K562 (cell line): ENCODE data around the gene DLAT. TPM values are rescaled to one million over a fixed set of nuclear protein-coding genes. Genes with fewer than 3 reads are reported as not detected.

ENCODE experiments used
- BDP1 ChIP-seq: IDR thresholded peaks from 3 replicates; pipeline ENCODE4 v1.6.1; 2011; ENCODE audit not compliant: insufficient read length, insufficient read depth
- EGR1 ChIP-seq: fragments of 450-650 bp; conservative IDR thresholded peaks from 2 replicates; pipeline ENCODE4 v1.6.1; 2017; ENCODE audit warnings: mild to moderate bottlenecking
- MCM7 ChIP-seq, 2 experiments: fragments of 450-650 bp; IDR thresholded peaks; 2 replicates each; pipeline ENCODE4 v1.6.1; 2016 to 2018
- SRF ChIP-seq, 2 experiments: fragments of 250-450, 450-650 bp in 1 of 2; sonication (Bioruptor Pico) in 1 of 2; sonication (generic) in 1 of 2; formaldehyde crosslinking; IDR thresholded peaks; 2 replicates each; pipeline versions ENCODE4 v1.5.0 to v1.5.1; 2020 to 2022; ENCODE audit warnings: mild to moderate bottlenecking in 1 of 2, missing genetic modification reagents in 1 of 2
- THRAP3 ChIP-seq: fragments of 450-650 bp; IDR thresholded peaks from 2 replicates; pipeline ENCODE4 v1.6.1; 2016; ENCODE audit warnings: mild to moderate bottlenecking, inconsistent platforms, borderline replicate concordance
- YBX1 ChIP-seq: fragments of 450-650 bp; IDR thresholded peaks from 2 replicates; pipeline ENCODE4 v1.7.1; 2016; ENCODE audit warnings: mild to moderate bottlenecking
- ZC3H11A ChIP-seq: IDR thresholded peaks from 2 replicates; pipeline ENCODE4 v1.6.1; 2012; ENCODE audit warnings: low read depth, low read length, improper control_type of control experiment
- ZNF764 ChIP-seq: fragments of 250-450 bp; sonication (Bioruptor Pico); IDR thresholded peaks from 2 replicates; pipeline ENCODE4 v1.4.0; 2020; ENCODE audit warnings: low read depth, mild to moderate bottlenecking, moderate library complexity
- polyA plus RNA-seq, 8 experiments: library from polyadenylated mRNA; depleted of rRNA in 4 of 8; stranded (reverse) in 5 of 8; unstranded in 3 of 8; fragments of >200 nt; fragmentation: Nextera tagmentation in 2 of 8; fragmentation: Illumina TruSeq in 1 of 8; extraction: Ambion mirVana in 2 of 8; extraction: Trizol in 1 of 8; gene quantifications; 2 replicates each; pipeline versions ENCODE4 v1.2.1 to v1.2.3, GENCODE V29; 2011 to 2014; ENCODE audit warnings: inconsistent platforms in 1 of 8, missing spikeins in 1 of 8
- total RNA-seq, 7 experiments: library from RNA; depleted of rRNA in 6 of 7; stranded (reverse); fragments of >200 nt in 6 of 7; fragmentation: Illumina TruSeq in 2 of 7; extraction: Trizol in 2 of 7; gene quantifications; 2 replicates each; pipeline versions ENCODE4 v1.2.1 to v1.2.3, GENCODE V29; 2011 to 2021; ENCODE audit warnings: low replicate concordance in 1 of 7
- TF ChIP-seq, protein P1 (sequence below), 2 experiments: fragments of 450-650 bp in 1 of 2; sonication (generic) in 1 of 2; formaldehyde crosslinking in 1 of 2; IDR thresholded peaks; 2 replicates each; pipeline versions ENCODE4 v1.7.1 to v1.9.0; 2016 to 2022; ENCODE audit warnings: inconsistent platforms in 1 of 2, mild to moderate bottlenecking in 1 of 2, missing genetic modification reagents in 1 of 2
- TF ChIP-seq, protein P2 (sequence below): fragments of 450-650 bp; IDR thresholded peaks from 2 replicates; pipeline ENCODE4 v1.6.1; 2014; ENCODE audit warnings: low read depth, mild to moderate bottlenecking, moderate library complexity, borderline replicate concordance
- TF ChIP-seq, protein P3 (sequence below): fragments of 450-650 bp; formaldehyde crosslinking; IDR thresholded peaks from 2 replicates; pipeline ENCODE4 v1.4.0; 2020; ENCODE audit warnings: mild to moderate bottlenecking, moderate library complexity
- TF ChIP-seq, protein P4 (sequence below), 2 experiments: IDR thresholded peaks; 2 replicates each; pipeline ENCODE4 v1.6.1; 2012; ENCODE audit warnings: improper control_type of control experiment in 2 of 2, low read depth in 2 of 2, low read length in 2 of 2, borderline replicate concordance in 1 of 2

The DLAT gene
- total and polyA plus RNA-seq, 9 of the 15 experiments (the other 6 are each of a cell fraction or from before 2014, with no cell fraction given), result 41.7 to 152 (median 105) TPM

DNA sequence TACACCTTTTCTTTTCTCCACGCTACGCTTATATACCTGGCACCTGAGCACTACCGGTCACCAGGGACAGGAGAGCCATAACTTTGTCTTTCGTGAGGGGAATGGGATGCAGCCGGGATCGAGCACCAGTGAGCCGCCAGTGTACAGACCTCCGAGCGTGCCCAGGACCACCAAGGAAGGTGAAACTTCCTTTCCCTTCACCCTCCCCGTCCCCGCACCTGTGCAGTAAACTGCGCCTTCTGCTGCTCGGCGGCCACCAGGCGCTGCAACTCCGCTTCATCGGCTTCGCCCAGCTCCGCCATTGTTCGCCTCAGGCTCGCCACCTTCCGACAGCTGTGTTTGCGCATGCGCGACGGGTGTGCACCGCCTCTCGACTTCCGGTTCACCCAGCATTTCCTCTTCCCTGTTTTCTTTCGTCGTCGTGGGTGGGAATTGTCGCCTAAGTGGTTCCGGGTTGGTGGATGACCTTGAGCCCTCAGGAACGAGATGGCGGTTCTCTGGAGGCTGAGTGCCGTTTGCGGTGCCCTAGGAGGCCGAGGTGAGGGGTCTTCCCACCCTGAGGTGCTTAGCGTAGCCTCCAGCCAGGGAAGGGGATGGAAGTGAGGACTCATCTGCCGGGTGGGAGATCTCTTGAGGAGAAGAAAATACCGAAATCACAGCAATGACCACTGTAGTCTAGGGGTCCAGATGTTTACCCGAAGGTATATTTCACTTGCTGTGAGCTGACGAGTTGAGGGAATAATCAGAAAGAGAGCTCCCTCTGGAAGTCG is 61.4 kb downstream of the DLAT start, which contains the start of the genes SDHD and TIMM8B (continued):
- TF ChIP-seq, protein P1, sequence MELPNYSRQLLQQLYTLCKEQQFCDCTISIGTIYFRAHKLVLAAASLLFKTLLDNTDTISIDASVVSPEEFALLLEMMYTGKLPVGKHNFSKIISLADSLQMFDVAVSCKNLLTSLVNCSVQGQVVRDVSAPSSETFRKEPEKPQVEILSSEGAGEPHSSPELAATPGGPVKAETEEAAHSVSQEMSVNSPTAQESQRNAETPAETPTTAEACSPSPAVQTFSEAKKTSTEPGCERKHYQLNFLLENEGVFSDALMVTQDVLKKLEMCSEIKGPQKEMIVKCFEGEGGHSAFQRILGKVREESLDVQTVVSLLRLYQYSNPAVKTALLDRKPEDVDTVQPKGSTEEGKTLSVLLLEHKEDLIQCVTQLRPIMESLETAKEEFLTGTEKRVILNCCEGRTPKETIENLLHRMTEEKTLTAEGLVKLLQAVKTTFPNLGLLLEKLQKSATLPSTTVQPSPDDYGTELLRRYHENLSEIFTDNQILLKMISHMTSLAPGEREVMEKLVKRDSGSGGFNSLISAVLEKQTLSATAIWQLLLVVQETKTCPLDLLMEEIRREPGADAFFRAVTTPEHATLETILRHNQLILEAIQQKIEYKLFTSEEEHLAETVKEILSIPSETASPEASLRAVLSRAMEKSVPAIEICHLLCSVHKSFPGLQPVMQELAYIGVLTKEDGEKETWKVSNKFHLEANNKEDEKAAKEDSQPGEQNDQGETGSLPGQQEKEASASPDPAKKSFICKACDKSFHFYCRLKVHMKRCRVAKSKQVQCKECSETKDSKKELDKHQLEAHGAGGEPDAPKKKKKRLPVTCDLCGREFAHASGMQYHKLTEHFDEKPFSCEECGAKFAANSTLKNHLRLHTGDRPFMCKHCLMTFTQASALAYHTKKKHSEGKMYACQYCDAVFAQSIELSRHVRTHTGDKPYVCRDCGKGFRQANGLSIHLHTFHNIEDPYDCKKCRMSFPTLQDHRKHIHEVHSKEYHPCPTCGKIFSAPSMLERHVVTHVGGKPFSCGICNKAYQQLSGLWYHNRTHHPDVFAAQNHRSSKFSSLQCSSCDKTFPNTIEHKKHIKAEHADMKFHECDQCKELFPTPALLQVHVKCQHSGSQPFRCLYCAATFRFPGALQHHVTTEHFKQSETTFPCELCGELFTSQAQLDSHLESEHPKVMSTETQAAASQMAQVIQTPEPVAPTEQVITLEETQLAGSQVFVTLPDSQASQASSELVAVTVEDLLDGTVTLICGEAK (IDR thresholded peaks at IDR 0.05), result peak; percentile 98
- TF ChIP-seq, protein P1 (CRISPR knock-in tag; IDR thresholded peaks at IDR 0.05), result no peak
- no peak for TF ChIP-seq THRAP3
- TF ChIP-seq, protein P2, sequence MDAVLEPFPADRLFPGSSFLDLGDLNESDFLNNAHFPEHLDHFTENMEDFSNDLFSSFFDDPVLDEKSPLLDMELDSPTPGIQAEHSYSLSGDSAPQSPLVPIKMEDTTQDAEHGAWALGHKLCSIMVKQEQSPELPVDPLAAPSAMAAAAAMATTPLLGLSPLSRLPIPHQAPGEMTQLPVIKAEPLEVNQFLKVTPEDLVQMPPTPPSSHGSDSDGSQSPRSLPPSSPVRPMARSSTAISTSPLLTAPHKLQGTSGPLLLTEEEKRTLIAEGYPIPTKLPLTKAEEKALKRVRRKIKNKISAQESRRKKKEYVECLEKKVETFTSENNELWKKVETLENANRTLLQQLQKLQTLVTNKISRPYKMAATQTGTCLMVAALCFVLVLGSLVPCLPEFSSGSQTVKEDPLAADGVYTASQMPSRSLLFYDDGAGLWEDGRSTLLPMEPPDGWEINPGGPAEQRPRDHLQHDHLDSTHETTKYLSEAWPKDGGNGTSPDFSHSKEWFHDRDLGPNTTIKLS, result peak; percentile 70
- no peak for TF ChIP-seq ZC3H11A
- no peak for TF ChIP-seq BDP1
- no peak for TF ChIP-seq ZNF764
- no peak for TF ChIP-seq YBX1
- no peak for TF ChIP-seq MCM7 (IDR thresholded peaks at IDR 0.05)
- TF ChIP-seq, protein P3, sequence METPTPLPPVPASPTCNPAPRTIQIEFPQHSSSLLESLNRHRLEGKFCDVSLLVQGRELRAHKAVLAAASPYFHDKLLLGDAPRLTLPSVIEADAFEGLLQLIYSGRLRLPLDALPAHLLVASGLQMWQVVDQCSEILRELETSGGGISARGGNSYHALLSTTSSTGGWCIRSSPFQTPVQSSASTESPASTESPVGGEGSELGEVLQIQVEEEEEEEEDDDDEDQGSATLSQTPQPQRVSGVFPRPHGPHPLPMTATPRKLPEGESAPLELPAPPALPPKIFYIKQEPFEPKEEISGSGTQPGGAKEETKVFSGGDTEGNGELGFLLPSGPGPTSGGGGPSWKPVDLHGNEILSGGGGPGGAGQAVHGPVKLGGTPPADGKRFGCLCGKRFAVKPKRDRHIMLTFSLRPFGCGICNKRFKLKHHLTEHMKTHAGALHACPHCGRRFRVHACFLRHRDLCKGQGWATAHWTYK (CRISPR knock-in tag), result peak; percentile 5; the same call in 1 of the 2 replicates
- TF ChIP-seq EGR1, result peak; percentile 84
- no peak for TF ChIP-seq SRF (CRISPR knock-in tag; IDR thresholded peaks at IDR 0.05)
- TF ChIP-seq, protein P4, sequence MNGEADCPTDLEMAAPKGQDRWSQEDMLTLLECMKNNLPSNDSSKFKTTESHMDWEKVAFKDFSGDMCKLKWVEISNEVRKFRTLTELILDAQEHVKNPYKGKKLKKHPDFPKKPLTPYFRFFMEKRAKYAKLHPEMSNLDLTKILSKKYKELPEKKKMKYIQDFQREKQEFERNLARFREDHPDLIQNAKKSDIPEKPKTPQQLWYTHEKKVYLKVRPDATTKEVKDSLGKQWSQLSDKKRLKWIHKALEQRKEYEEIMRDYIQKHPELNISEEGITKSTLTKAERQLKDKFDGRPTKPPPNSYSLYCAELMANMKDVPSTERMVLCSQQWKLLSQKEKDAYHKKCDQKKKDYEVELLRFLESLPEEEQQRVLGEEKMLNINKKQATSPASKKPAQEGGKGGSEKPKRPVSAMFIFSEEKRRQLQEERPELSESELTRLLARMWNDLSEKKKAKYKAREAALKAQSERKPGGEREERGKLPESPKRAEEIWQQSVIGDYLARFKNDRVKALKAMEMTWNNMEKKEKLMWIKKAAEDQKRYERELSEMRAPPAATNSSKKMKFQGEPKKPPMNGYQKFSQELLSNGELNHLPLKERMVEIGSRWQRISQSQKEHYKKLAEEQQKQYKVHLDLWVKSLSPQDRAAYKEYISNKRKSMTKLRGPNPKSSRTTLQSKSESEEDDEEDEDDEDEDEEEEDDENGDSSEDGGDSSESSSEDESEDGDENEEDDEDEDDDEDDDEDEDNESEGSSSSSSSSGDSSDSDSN (IDR thresholded peaks at IDR 0.05; ENCODE audit: borderline replicate concordance in 1 of 2, low read depth in 2 of 2, low read length in 2 of 2), result peak in 1 of 2 experiments; percentile 74; a peak in 1 of 4 replicates
